Liver (tissue), 9 donors: ENCODE data around the gene IRF2. TPM values are rescaled to one million over a fixed set of nuclear protein-coding genes. Genes with fewer than 3 reads are reported as not detected.
A peak's percentile ranks its signal among the peaks of the same experiment; 100 is the strongest.

Source experiments
- DNase-seq: peaks from one replicate; pipeline ENCODE4 v3.0.0-alpha.2; 2017; ENCODE audit warnings: low spot score
- H3K27ac ChIP-seq, 2 donors: one replicate each; pipeline ENCODE4 v1.7.0; 2013; ENCODE audit warnings: inconsistent platforms in 2 of 2, low read length in 2 of 2, control low read depth in 1 of 2, low read depth in 1 of 2, mild to moderate bottlenecking in 1 of 2
- H3K27me3 ChIP-seq, 4 donors: one replicate each; pipeline versions ENCODE4 v1.6.1 to v1.7.0; 2013; ENCODE audit warnings: low read length in 3 of 4, inconsistent platforms in 1 of 4, mild to moderate bottlenecking in 1 of 4, moderate library complexity in 1 of 4; ENCODE audit not compliant: control insufficient read depth in 4 of 4, insufficient read depth in 4 of 4
- H3K36me3 ChIP-seq, 4 donors: one replicate each; pipeline versions ENCODE4 v1.6.1 to v1.7.0; 2013; ENCODE audit warnings: low read length in 3 of 4, mild to moderate bottlenecking in 3 of 4, low read depth in 1 of 4, moderate library complexity in 1 of 4; ENCODE audit not compliant: control insufficient read depth in 4 of 4, insufficient read depth in 3 of 4
- H3K4me1 ChIP-seq, 4 donors: one replicate each; pipeline versions ENCODE4 v1.6.1 to v1.7.0; 2013; ENCODE audit warnings: low read length in 3 of 4, mild to moderate bottlenecking in 3 of 4, moderate library complexity in 1 of 4; ENCODE audit not compliant: control insufficient read depth in 4 of 4, insufficient read depth in 4 of 4
- H3K4me3 ChIP-seq, 3 donors: one replicate each; pipeline versions ENCODE4 v1.6.1 to v1.7.0; 2013; ENCODE audit warnings: low read length in 3 of 3, control low read depth in 1 of 3, low read depth in 1 of 3, mild to moderate bottlenecking in 1 of 3
- H3K9ac ChIP-seq, 2 donors: one replicate each; pipeline ENCODE4 v1.7.0; 2013; ENCODE audit warnings: low read length in 2 of 2, mild to moderate bottlenecking in 2 of 2, moderate library complexity in 2 of 2, control low read depth in 1 of 2, low read depth in 1 of 2
- H3K9me3 ChIP-seq, 4 donors: one replicate each; pipeline versions ENCODE4 v1.6.1 to v1.7.0; 2013; ENCODE audit warnings: low read length in 3 of 4; ENCODE audit not compliant: control insufficient read depth in 4 of 4
- ATF3 ChIP-seq: IDR thresholded peaks from 2 replicates; pipeline ENCODE4 v1.6.1; 2016; ENCODE audit warnings: antibody characterized with exemption
- EGR1 ChIP-seq, 2 donors: IDR thresholded peaks; 2 replicates each; pipeline ENCODE4 v1.6.1; 2016 to 2018; ENCODE audit warnings: antibody characterized with exemption in 2 of 2, low read depth in 2 of 2
- FOXA2 ChIP-seq: IDR thresholded peaks from 2 replicates; pipeline ENCODE4 v1.6.1; 2016; ENCODE audit warnings: antibody characterized with exemption
- GABPA ChIP-seq, 2 donors: IDR thresholded peaks in 1 of 2; conservative IDR thresholded peaks in 1 of 2; 2 replicates each; pipeline ENCODE4 v1.6.1; 2016; ENCODE audit warnings: antibody characterized with exemption in 2 of 2, mild to moderate bottlenecking in 1 of 2, moderate library complexity in 1 of 2
- HNF4G ChIP-seq: IDR thresholded peaks from 2 replicates; pipeline ENCODE4 v1.6.1; 2016; ENCODE audit warnings: antibody characterized with exemption
- JUND ChIP-seq, 2 donors: IDR thresholded peaks; 2 replicates each; pipeline ENCODE4 v1.6.1; 2016; ENCODE audit warnings: antibody characterized with exemption in 2 of 2
- MAX ChIP-seq: IDR thresholded peaks from 2 replicates; pipeline ENCODE4 v1.6.1; 2016; ENCODE audit warnings: antibody characterized with exemption
- NR2F2 ChIP-seq: IDR thresholded peaks from 2 replicates; pipeline ENCODE4 v1.6.1; 2016; ENCODE audit warnings: antibody characterized with exemption
- RAD21 ChIP-seq, 2 donors: IDR thresholded peaks; 2 replicates each; pipeline ENCODE4 v1.6.1; 2016; ENCODE audit warnings: antibody characterized with exemption in 2 of 2, mild to moderate bottlenecking in 2 of 2
- RXRA ChIP-seq, 2 donors: IDR thresholded peaks; 2 replicates each; pipeline ENCODE4 v1.6.1; 2017 to 2018; ENCODE audit warnings: antibody characterized with exemption in 2 of 2, mild to moderate bottlenecking in 1 of 2
- SP1 ChIP-seq: IDR thresholded peaks from 2 replicates; pipeline ENCODE4 v1.6.1; 2018; ENCODE audit warnings: antibody characterized with exemption, mild to moderate bottlenecking
- TAF1 ChIP-seq: conservative IDR thresholded peaks from 2 replicates; pipeline ENCODE4 v1.6.1; 2016; ENCODE audit warnings: antibody characterized with exemption, mild to moderate bottlenecking
- YY1 ChIP-seq: IDR thresholded peaks from 2 replicates; pipeline ENCODE4 v1.6.1; 2016; ENCODE audit warnings: antibody characterized with exemption, mild to moderate bottlenecking
- WGBS: extraction: QIAGEN DNeasy Blood & Tissue Kit; methylation state at CpG from one replicate; pipeline ENCODE4 v1.1.7; 2013; 5-methylcytosine and 5-hydroxymethylcytosine counted together
- polyA plus RNA-seq, 2 donors: library from polyadenylated mRNA; stranded (reverse) in 1 of 2; unstranded in 1 of 2; fragments of 200-250 nt in 1 of 2; fragments of >200 nt in 1 of 2; fragmentation: Nextera tagmentation in 1 of 2; extraction: Ambion mirVana in 1 of 2; gene quantifications; one replicate each; pipeline versions ENCODE4 v1.2.1 to v1.2.3, GENCODE V29; 2013 to 2015
- total RNA-seq, 2 donors: library from RNA; depleted of rRNA; stranded (reverse); fragments of >200 nt; gene quantifications; one replicate each; pipeline ENCODE4 v1.2.3, GENCODE V29; 2014
- TF ChIP-seq, protein P1 (sequence below): IDR thresholded peaks from 2 replicates; pipeline ENCODE4 v1.6.1; 2016; ENCODE audit warnings: antibody characterized with exemption
- TF ChIP-seq, protein P2 (sequence below): fragments of 150-350 bp; IDR thresholded peaks from 2 replicates; pipeline ENCODE4 v1.5.1; 2017; ENCODE audit warnings: improper control_type of control experiment, low read depth, low read length; ENCODE audit not compliant: missing input control
- TF ChIP-seq, protein P3 (sequence below): IDR thresholded peaks from 2 replicates; pipeline ENCODE4 v1.6.1; 2016; ENCODE audit warnings: antibody characterized with exemption, mild to moderate bottlenecking
- donor health status: healthy.
- donor health status: healthy.
- donor health status: healthy.
- donor health status: healthy.
- donor health status: healthy.

The IRF2 gene
- total and polyA plus RNA-seq, 4 donors: 12.9 to 25.5 (median 22.2) TPM

- Histone ChIP-seq H3K9me3 (no peaks in the 10 kb centered on the region), H3K9ac (no peak overlapping the region), H3K4me1 (peaks cover 0 to 26% (median 12%) of the 10 kb centered on the region in 4 donors), H3K36me3 (peaks cover 4 to 19% (median 15%) of the 10 kb centered on the region in 4 donors), H3K27ac (peak overlapping the region in 1 of 2 donors; percentile 39), H3K4me3 (no peak overlapping the region), H3K27me3 (no peaks in the 10 kb centered on the region)
- peak; percentile 67 for DNase-seq
- TF ChIP-seq, protein P1, sequence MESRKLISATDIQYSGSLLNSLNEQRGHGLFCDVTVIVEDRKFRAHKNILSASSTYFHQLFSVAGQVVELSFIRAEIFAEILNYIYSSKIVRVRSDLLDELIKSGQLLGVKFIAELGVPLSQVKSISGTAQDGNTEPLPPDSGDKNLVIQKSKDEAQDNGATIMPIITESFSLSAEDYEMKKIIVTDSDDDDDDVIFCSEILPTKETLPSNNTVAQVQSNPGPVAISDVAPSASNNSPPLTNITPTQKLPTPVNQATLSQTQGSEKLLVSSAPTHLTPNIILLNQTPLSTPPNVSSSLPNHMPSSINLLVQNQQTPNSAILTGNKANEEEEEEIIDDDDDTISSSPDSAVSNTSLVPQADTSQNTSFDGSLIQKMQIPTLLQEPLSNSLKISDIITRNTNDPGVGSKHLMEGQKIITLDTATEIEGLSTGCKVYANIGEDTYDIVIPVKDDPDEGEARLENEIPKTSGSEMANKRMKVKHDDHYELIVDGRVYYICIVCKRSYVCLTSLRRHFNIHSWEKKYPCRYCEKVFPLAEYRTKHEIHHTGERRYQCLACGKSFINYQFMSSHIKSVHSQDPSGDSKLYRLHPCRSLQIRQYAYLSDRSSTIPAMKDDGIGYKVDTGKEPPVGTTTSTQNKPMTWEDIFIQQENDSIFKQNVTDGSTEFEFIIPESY: no peak
- no peak for TF ChIP-seq EGR1 (IDR thresholded peaks at IDR 0.05; ENCODE audit: low read depth in 2 of 2)
- peak; percentile 29 to 41 for TF ChIP-seq GABPA (IDR thresholded peaks at IDR 0.05 in 1 of 2, conservative IDR thresholded peaks at IDR 0.05 in 1 of 2)
- TF ChIP-seq, protein P2, sequence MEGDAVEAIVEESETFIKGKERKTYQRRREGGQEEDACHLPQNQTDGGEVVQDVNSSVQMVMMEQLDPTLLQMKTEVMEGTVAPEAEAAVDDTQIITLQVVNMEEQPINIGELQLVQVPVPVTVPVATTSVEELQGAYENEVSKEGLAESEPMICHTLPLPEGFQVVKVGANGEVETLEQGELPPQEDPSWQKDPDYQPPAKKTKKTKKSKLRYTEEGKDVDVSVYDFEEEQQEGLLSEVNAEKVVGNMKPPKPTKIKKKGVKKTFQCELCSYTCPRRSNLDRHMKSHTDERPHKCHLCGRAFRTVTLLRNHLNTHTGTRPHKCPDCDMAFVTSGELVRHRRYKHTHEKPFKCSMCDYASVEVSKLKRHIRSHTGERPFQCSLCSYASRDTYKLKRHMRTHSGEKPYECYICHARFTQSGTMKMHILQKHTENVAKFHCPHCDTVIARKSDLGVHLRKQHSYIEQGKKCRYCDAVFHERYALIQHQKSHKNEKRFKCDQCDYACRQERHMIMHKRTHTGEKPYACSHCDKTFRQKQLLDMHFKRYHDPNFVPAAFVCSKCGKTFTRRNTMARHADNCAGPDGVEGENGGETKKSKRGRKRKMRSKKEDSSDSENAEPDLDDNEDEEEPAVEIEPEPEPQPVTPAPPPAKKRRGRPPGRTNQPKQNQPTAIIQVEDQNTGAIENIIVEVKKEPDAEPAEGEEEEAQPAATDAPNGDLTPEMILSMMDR: no peak
- TF ChIP-seq, protein P3, sequence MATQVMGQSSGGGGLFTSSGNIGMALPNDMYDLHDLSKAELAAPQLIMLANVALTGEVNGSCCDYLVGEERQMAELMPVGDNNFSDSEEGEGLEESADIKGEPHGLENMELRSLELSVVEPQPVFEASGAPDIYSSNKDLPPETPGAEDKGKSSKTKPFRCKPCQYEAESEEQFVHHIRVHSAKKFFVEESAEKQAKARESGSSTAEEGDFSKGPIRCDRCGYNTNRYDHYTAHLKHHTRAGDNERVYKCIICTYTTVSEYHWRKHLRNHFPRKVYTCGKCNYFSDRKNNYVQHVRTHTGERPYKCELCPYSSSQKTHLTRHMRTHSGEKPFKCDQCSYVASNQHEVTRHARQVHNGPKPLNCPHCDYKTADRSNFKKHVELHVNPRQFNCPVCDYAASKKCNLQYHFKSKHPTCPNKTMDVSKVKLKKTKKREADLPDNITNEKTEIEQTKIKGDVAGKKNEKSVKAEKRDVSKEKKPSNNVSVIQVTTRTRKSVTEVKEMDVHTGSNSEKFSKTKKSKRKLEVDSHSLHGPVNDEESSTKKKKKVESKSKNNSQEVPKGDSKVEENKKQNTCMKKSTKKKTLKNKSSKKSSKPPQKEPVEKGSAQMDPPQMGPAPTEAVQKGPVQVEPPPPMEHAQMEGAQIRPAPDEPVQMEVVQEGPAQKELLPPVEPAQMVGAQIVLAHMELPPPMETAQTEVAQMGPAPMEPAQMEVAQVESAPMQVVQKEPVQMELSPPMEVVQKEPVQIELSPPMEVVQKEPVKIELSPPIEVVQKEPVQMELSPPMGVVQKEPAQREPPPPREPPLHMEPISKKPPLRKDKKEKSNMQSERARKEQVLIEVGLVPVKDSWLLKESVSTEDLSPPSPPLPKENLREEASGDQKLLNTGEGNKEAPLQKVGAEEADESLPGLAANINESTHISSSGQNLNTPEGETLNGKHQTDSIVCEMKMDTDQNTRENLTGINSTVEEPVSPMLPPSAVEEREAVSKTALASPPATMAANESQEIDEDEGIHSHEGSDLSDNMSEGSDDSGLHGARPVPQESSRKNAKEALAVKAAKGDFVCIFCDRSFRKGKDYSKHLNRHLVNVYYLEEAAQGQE: no peak
- TF ChIP-seq JUND (IDR thresholded peaks at IDR 0.05): no peak
- TF ChIP-seq TAF1: no peak
- peak; percentile 54 for TF ChIP-seq NR2F2
- TF ChIP-seq MAX: no peak
- TF ChIP-seq SP1: no peak
- 73% methylated on average over 13 of the region's 13 CpGs for WGBS
Observed at GRCh38 chr4:184413261-184414046, 60.9 kb downstream of the IRF2 start.

DNA sequence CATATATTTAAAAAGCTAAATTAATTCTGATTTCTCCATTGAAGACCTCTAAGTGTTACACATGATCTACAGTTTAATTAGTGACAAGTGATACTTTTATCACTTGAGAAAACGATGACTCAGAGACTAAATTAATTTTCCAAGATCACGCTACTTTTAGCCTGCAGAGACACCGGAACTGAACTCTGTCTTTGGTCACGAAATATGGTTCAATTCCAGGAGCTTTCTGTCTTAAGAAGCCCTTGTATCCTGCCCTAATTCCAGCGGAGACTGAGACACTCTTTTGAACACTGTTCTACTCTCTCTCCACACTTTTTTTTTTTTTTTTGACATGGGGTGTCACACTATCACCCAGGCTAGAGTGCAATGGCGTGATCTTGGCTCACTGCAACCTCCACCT, 63.6 kb downstream of the IRF2 start:
- H3K36me3 ChIP-seq: peaks cover 6 to 39% (median 27%) of the 10 kb centered on the region in 4 donors
- H3K4me3 ChIP-seq: no peak overlapping the region
- no peak overlapping the region for H3K27ac ChIP-seq
- H3K9me3 ChIP-seq: no peaks in the 10 kb centered on the region
- H3K9ac ChIP-seq: no peak overlapping the region
- WGBS: 85% methylated on average over 6 of the region's 6 CpGs
- peaks cover 0 to 9% (median 0%) of the 10 kb centered on the region in 4 donors for H3K4me1 ChIP-seq
- no peak for DNase-seq
- H3K27me3 ChIP-seq: no peaks in the 10 kb centered on the region
- TF ChIP-seq ATF3 (no peak), JUND (IDR thresholded peaks at IDR 0.05) (no peak), RXRA (IDR thresholded peaks at IDR 0.05) (no peak), FOXA2 (no peak), HNF4G (no peak), YY1 (no peak), NR2F2 (no peak), GABPA (IDR thresholded peaks at IDR 0.05 in 1 of 2, conservative IDR thresholded peaks at IDR 0.05 in 1 of 2) (no peak), SP1 (no peak), RAD21 (IDR thresholded peaks at IDR 0.05) (no peak), TAF1 (no peak), MAX (no peak)
- TF ChIP-seq, protein P3: no peak
